IMR-90 (cell line): Measurements from ENCODE around the gene INMT. TPM values are rescaled to one million over a fixed set of nuclear protein-coding genes. Genes with fewer than 3 reads are reported as not detected.

ENCODE experiments used
- ATAC-seq: fragments of 200-7000 bp; cut with Tn5 transposase; 2 replicates; pipeline ENCODE4 v1.9.1; 2020; ENCODE audit warnings: low read depth, mild to moderate bottlenecking, moderate library complexity
- BruUV-seq: library from RNA; stranded (reverse); fragments of 400-500 nt; replicated peaks from 2 replicates; lab custom pipeline; 2021; lab: Mats Ljungman, UMichigan
- CTCF ChIA-PET: fragments of 300-600 bp; formaldehyde crosslinking; extraction: SDS; loops from one replicate; lab custom pipeline; 2021; ENCODE audit warnings: antibody characterized with exemption; lab: Yijun Ruan, JAX
- POLR2A ChIA-PET: fragments of 300-600 bp; sonication (Branson Sonifier 250); formaldehyde crosslinking; loops from one replicate; lab custom pipeline; 2022; ENCODE audit warnings: antibody characterized with exemption; ENCODE audit not compliant: unreplicated experiment; lab: Charles Lee
- DNase-seq: peaks from one replicate; pipeline ENCODE4 v3.0.0; 2013
- H2AFZ ChIP-seq: replicated peaks from 2 replicates; pipeline ENCODE3; 2013; ENCODE audit warnings: low read length, mild to moderate bottlenecking; ENCODE audit not compliant: poor library complexity
- H2AK5ac ChIP-seq: 2 replicates; pipeline ENCODE4 v1.6.1; 2013; ENCODE audit warnings: low read depth, low read length, inconsistent platforms
- H2AK9ac ChIP-seq: replicated peaks from 2 replicates; pipeline ENCODE3; 2013; ENCODE audit warnings: mild to moderate bottlenecking, low read depth, low read length, moderate library complexity; ENCODE audit not compliant: poor library complexity
- H2BK120ac ChIP-seq: 2 replicates; pipeline ENCODE4 v1.6.1; 2013; ENCODE audit warnings: low read depth, low read length, inconsistent platforms
- H2BK15ac ChIP-seq: 3 replicates; pipeline ENCODE4 v1.6.1; 2013; ENCODE audit warnings: low read depth, low read length, inconsistent platforms
- H2BK20ac ChIP-seq: 2 replicates; pipeline ENCODE4 v1.6.1; 2013; ENCODE audit warnings: low read depth, mild to moderate bottlenecking, inconsistent platforms, low read length, moderate library complexity
- H2BK5ac ChIP-seq: 2 replicates; pipeline ENCODE4 v1.6.1; 2013; ENCODE audit warnings: mild to moderate bottlenecking, low read depth, low read length, inconsistent platforms; ENCODE audit not compliant: poor library complexity, severe bottlenecking
- H3K14ac ChIP-seq: replicated peaks from 2 replicates; pipeline ENCODE4 v1.6.1; 2013; ENCODE audit warnings: low read depth, low read length, inconsistent platforms
- H3K18ac ChIP-seq: 2 replicates; pipeline ENCODE4 v1.6.1; 2013; ENCODE audit warnings: low read depth, low read length, control low read depth
- H3K23ac ChIP-seq: 2 replicates; pipeline ENCODE4 v1.6.1; 2013; ENCODE audit warnings: low read depth, low read length, inconsistent platforms
- H3K27ac ChIP-seq: 2 replicates; pipeline ENCODE4 v1.5.1; 2013; ENCODE audit warnings: mild to moderate bottlenecking, control low read depth, low read length; ENCODE audit not compliant: insufficient read depth
- H3K27me3 ChIP-seq: 2 replicates; pipeline ENCODE4 v1.6.1; 2013; ENCODE audit warnings: low read length; ENCODE audit not compliant: control insufficient read depth, insufficient read depth
- H3K36me3 ChIP-seq: 2 replicates; pipeline ENCODE4 v1.6.1; 2013; ENCODE audit warnings: low read length, mixed read lengths; ENCODE audit not compliant: control insufficient read depth, insufficient read depth
- H3K4ac ChIP-seq: 2 replicates; pipeline ENCODE4 v1.6.1; 2013; ENCODE audit warnings: low read depth, low read length, inconsistent platforms
- H3K4me1 ChIP-seq: 2 replicates; pipeline ENCODE4 v1.6.1; 2013; ENCODE audit warnings: low read length, mixed read lengths; ENCODE audit not compliant: control insufficient read depth, insufficient read depth
- H3K4me2 ChIP-seq: 2 replicates; pipeline ENCODE4 v1.6.1; 2013; ENCODE audit warnings: low read depth, mild to moderate bottlenecking, control low read depth, low read length, moderate library complexity
- H3K4me3 ChIP-seq: 2 replicates; pipeline ENCODE4 v1.5.1; 2013; ENCODE audit warnings: low read depth, mild to moderate bottlenecking, control low read depth, low read length, moderate library complexity; ENCODE audit not compliant: insufficient read depth
- H3K56ac ChIP-seq: 2 replicates; pipeline ENCODE4 v1.6.1; 2013; ENCODE audit warnings: low read length, inconsistent platforms; ENCODE audit not compliant: insufficient read depth; ENCODE audit errors: extremely low read depth
- H3K79me1 ChIP-seq, 2 experiments: 2 replicates each; pipeline ENCODE4 v1.6.1; 2013; ENCODE audit warnings: low read length in 2 of 2, inconsistent platforms in 1 of 2, low read depth in 1 of 2
- H3K9ac ChIP-seq: 2 replicates; pipeline ENCODE4 v1.6.1; 2013; ENCODE audit warnings: low read depth, low read length, control low read depth
- H3K9me1 ChIP-seq: 2 replicates; pipeline ENCODE4 v1.6.1; 2013; ENCODE audit warnings: low read length, inconsistent platforms; ENCODE audit not compliant: insufficient read depth
- H3K9me3 ChIP-seq: 2 replicates; pipeline ENCODE4 v1.6.1; 2013; ENCODE audit warnings: low read length; ENCODE audit not compliant: control insufficient read depth, insufficient read depth
- H4K20me1 ChIP-seq: 2 replicates; pipeline ENCODE4 v1.6.1; 2013; ENCODE audit warnings: low read length, inconsistent platforms; ENCODE audit not compliant: insufficient read depth
- H4K5ac ChIP-seq: 2 replicates; pipeline ENCODE4 v1.6.1; 2013; ENCODE audit warnings: mild to moderate bottlenecking, low read depth, low read length, control low read depth
- H4K8ac ChIP-seq, 2 experiments: 2 replicates each; pipeline ENCODE4 v1.6.1; 2013; ENCODE audit warnings: low read depth in 2 of 2, low read length in 2 of 2, control low read depth in 1 of 2, inconsistent platforms in 1 of 2
- H4K91ac ChIP-seq: 2 replicates; pipeline ENCODE4 v1.6.1; 2013; ENCODE audit warnings: low read depth, low read length, inconsistent platforms; ENCODE audit not compliant: insufficient read depth
- BHLHE40 ChIP-seq: fragments of 150-350 bp; IDR thresholded peaks from 2 replicates; pipeline ENCODE4 v1.6.1; 2016; ENCODE audit warnings: mild to moderate bottlenecking, low read depth, low read length
- CEBPB ChIP-seq: IDR thresholded peaks from 2 replicates; pipeline ENCODE4 v1.6.1; 2012; ENCODE audit warnings: low read depth, low read length, improper control_type of control experiment
- CHD1 ChIP-seq: IDR thresholded peaks from 2 replicates; pipeline ENCODE4 v1.6.1; 2012; ENCODE audit warnings: low read depth, low read length, improper control_type of control experiment
- CTCF ChIP-seq: conservative IDR thresholded peaks from 2 replicates; pipeline ENCODE4 v1.5.1; 2012; ENCODE audit warnings: mild to moderate bottlenecking, low read depth, low read length, improper control_type of control experiment
- MAFK ChIP-seq: IDR thresholded peaks from 2 replicates; pipeline ENCODE4 v1.6.1; 2012; ENCODE audit warnings: low read depth, low read length, improper control_type of control experiment
- MXI1 ChIP-seq: IDR thresholded peaks from 2 replicates; pipeline ENCODE4 v1.6.1; 2012; ENCODE audit warnings: low read depth, mild to moderate bottlenecking, low read length, moderate library complexity, borderline replicate concordance
- NFE2L2 ChIP-seq: fragments of 150-350 bp; IDR thresholded peaks from 2 replicates; pipeline ENCODE4 v1.6.1; 2016; ENCODE audit warnings: low read depth, mild to moderate bottlenecking, low read length
- POLR2A ChIP-seq: IDR thresholded peaks from 2 replicates; pipeline ENCODE4 v1.6.1; 2012; ENCODE audit warnings: mild to moderate bottlenecking, low read depth, low read length
- RAD21 ChIP-seq: IDR thresholded peaks from 2 replicates; pipeline ENCODE4 v1.6.1; 2012; ENCODE audit warnings: low read length, improper control_type of control experiment
- RCOR1 ChIP-seq: IDR thresholded peaks from 2 replicates; pipeline ENCODE4 v1.6.1; 2012; ENCODE audit warnings: mild to moderate bottlenecking, low read length, improper control_type of control experiment; ENCODE audit not compliant: insufficient replicate concordance
- RFX5 ChIP-seq: IDR thresholded peaks from 2 replicates; pipeline ENCODE4 v1.8.0; 2012; ENCODE audit warnings: low read depth, mild to moderate bottlenecking, low read length, moderate library complexity
- SMC3 ChIP-seq: fragments of 150-350 bp; IDR thresholded peaks from 2 replicates; pipeline ENCODE4 v1.6.1; 2016; ENCODE audit warnings: low read depth, mild to moderate bottlenecking, antibody characterized with exemption, low read length, moderate library complexity
- USF2 ChIP-seq: fragments of 150-350 bp; IDR thresholded peaks from 2 replicates; pipeline ENCODE4 v1.6.1; 2017; ENCODE audit warnings: mild to moderate bottlenecking, antibody characterized with exemption, low read length, low read depth
- WGBS, 2 experiments: methylation state at CpG; one replicate each; pipeline versions ENCODE4 v1.1.5 to v1.1.7; 2013; ENCODE audit warnings: missing lambda C conversion rate in 2 of 2; ENCODE audit not compliant: insufficient read length in 1 of 2; ENCODE audit errors: extremely low coverage in 2 of 2; 5-methylcytosine and 5-hydroxymethylcytosine counted together
- dilution Hi-C: fragments of 300-500 bp; cut with HindIII; formaldehyde crosslinking; loops from one replicate; pipeline ENCODE4 v1.14.3; 2018; ENCODE audit warnings: low sequenced_read_pairs; ENCODE audit not compliant: unreplicated experiment
- in situ Hi-C: fragments of 300-500 bp; cut with MboI; formaldehyde crosslinking; loops from 3 replicates; pipeline ENCODE4 v1.14.3; 2019; ENCODE audit warnings: low sequenced_read_pairs, inconsistent platforms, mixed read lengths
- intact Hi-C: fragments of 100-400 bp; cut with micrococcal nuclease; formaldehyde crosslinking; loops from 2 replicates; pipeline ENCODE4 v1.10.0; 2022
- polyA plus RNA-seq, 3 experiments: library from polyadenylated mRNA; depleted of rRNA; stranded (reverse); fragments of >200 nt; gene quantifications; 2 replicates each; pipeline ENCODE4 v1.2.3, GENCODE V29; 2012; ENCODE audit warnings: low replicate concordance in 1 of 3
- total RNA-seq: library from RNA; depleted of rRNA; stranded (reverse); fragments of >200 nt; gene quantifications from 2 replicates; pipeline ENCODE4 v1.2.3, GENCODE V29; 2012
- TF ChIP-seq, protein P1 (sequence below): fragments of 150-350 bp; IDR thresholded peaks from 2 replicates; pipeline ENCODE4 v1.6.1; 2016; ENCODE audit warnings: low read depth, mild to moderate bottlenecking, low read length, moderate library complexity, borderline replicate concordance

INMT gene
- total and polyA plus RNA-seq, 2 of the 4 experiments (the other 2 are of a cell fraction), result 0.39 to 2.2 TPM

- no CpG with 5 or more reads among the region's 15 CpGs for WGBS, 2 experiments
- Histone ChIP-seq H3K4ac (no peak overlapping the region), H3K36me3 (peaks cover 6% of the 10 kb centered on the region), H4K8ac (no peak overlapping the region), H3K18ac (no peak overlapping the region), H3K4me2 (no peak overlapping the region), H3K4me3 (no peak overlapping the region), H3K56ac (no peak overlapping the region), H3K27ac (no peak overlapping the region), H4K5ac (no peak overlapping the region), H2AFZ (no peak overlapping the region), H4K20me1 (no peaks in the 10 kb centered on the region), H2AK5ac (no peak overlapping the region), H2BK20ac (no peak overlapping the region), H3K79me1 (peaks cover 4 to 19% of the 10 kb centered on the region in 2 experiments; a peak in 3 of 4 replicates), H2BK5ac (no peak overlapping the region), H3K9me1 (peaks cover 3% of the 10 kb centered on the region; the same call in 1 of the 2 replicates), H4K91ac (no peak overlapping the region), H3K9me3 (no peaks in the 10 kb centered on the region), H3K14ac (no peak overlapping the region), H3K9ac (no peak overlapping the region), H3K27me3 (no peaks in the 10 kb centered on the region), H2BK120ac (no peak overlapping the region), H3K4me1 (peaks cover 5% of the 10 kb centered on the region), H2AK9ac (no peak overlapping the region), H2BK15ac (no peak overlapping the region; the same call in 2 of the 3 replicates), H3K23ac (no peak overlapping the region)
- TF ChIP-seq MAFK (no peak), POLR2A (no peak), NFE2L2 (no peak), BHLHE40 (no peak), CHD1 (no peak), CTCF (no peak), RCOR1 (no peak), CEBPB (no peak), SMC3 (no peak), RFX5 (no peak), USF2 (no peak), MXI1 (no peak), RAD21 (no peak)
- TF ChIP-seq, protein P1, sequence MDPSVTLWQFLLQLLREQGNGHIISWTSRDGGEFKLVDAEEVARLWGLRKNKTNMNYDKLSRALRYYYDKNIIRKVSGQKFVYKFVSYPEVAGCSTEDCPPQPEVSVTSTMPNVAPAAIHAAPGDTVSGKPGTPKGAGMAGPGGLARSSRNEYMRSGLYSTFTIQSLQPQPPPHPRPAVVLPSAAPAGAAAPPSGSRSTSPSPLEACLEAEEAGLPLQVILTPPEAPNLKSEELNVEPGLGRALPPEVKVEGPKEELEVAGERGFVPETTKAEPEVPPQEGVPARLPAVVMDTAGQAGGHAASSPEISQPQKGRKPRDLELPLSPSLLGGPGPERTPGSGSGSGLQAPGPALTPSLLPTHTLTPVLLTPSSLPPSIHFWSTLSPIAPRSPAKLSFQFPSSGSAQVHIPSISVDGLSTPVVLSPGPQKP, result no peak
- DNase-seq (peak; percentile 52), ATAC-seq (no peak)
- in situ Hi-C loops (no loop called here), intact Hi-C loops (no loop called here), dilution Hi-C loops (no loop called here)
- no TSS peak for BruUV-seq
- ChIA-PET CTCF (interaction anchor here (0.6 to 0.9 kb wide), 2 partner anchors 344 to 356 kb away, joined by 3 to 4 read pairs; no protein-coding TSS in a partner anchor), POLR2A (no interaction called here)
Measured at GRCh38 chr7:30778255-30779025, 26.5 kb downstream of the INMT start.
